HG03457 (cell line): Measurements from ENCODE around the gene SIK3.
"Not testable (repeated sequence)": the region's sequence is repeated elsewhere in the genome, so short reads cannot be mapped to it uniquely, and the experiment has no call there.

Experiments used
- ATAC-seq: cut with Tn5 transposase; IDR thresholded peaks from one replicate; pipeline ENCODE4 v1.9.1; 2021; ENCODE audit warnings: moderate number of reproducible peaks; ENCODE audit not compliant: unreplicated experiment

The SIK3 gene

GRCh38 chr11:117050121-117050520 is 48.1 kb downstream of the SIK3 start:
- not testable (repeated sequence) for ATAC-seq

- ATAC-seq = not testable (repeated sequence)
These were observed 51.6 kb downstream of the SIK3 start for GRCh38 chr11:117046627-117047026.

GRCh38 chr11:117045956-117046355 is 52.3 kb downstream of the SIK3 start:
- no peak for ATAC-seq

- no peak for ATAC-seq
These were observed 53.0 kb downstream of the SIK3 start for GRCh38 chr11:117045196-117045595.

GRCh38 chr11:117044287-117045035 is 53.8 kb downstream of the SIK3 start:
- no peak for ATAC-seq

- no peak for ATAC-seq
These were observed 55.5 kb downstream of the SIK3 start for GRCh38 chr11:117042689-117043088.

GRCh38 chr11:117039900-117040299 is 58.3 kb downstream of the SIK3 start:
- no peak for ATAC-seq

GRCh38 chr11:117039270-117039669 is 59.0 kb downstream of the SIK3 start:
- ATAC-seq = no peak

- ATAC-seq = no peak
These were observed 60.3 kb downstream of the SIK3 start for GRCh38 chr11:117037975-117038350.

GRCh38 chr11:117037279-117037974 is 60.8 kb downstream of the SIK3 start:
- no peak for ATAC-seq

- ATAC-seq = no peak
These were observed 63.3 kb downstream of the SIK3 start for GRCh38 chr11:117034901-117035300.

- ATAC-seq = no peak
These were observed 71.5 kb downstream of the SIK3 start for GRCh38 chr11:117026593-117027330.

- ATAC-seq = not testable (repeated sequence)
These were observed 74.5 kb downstream of the SIK3 start for GRCh38 chr11:117023707-117024106.

GRCh38 chr11:117023178-117023577 is 75.0 kb downstream of the SIK3 start:
- no peak for ATAC-seq

GRCh38 chr11:117022526-117022925 is 75.7 kb downstream of the SIK3 start:
- ATAC-seq = no peak

GRCh38 chr11:117020869-117021564 is 77.2 kb downstream of the SIK3 start:
- ATAC-seq = no peak

- ATAC-seq = no peak
These were observed 77.9 kb downstream of the SIK3 start for GRCh38 chr11:117020287-117020686.

GRCh38 chr11:117019871-117020270 is 78.4 kb downstream of the SIK3 start:
- no peak for ATAC-seq

- no peak for ATAC-seq
These were observed 80.8 kb downstream of the SIK3 start for GRCh38 chr11:117017456-117017855.

- ATAC-seq = no peak
These were observed 81.5 kb downstream of the SIK3 start for GRCh38 chr11:117016747-117017146.

GRCh38 chr11:117016246-117016645 is 82.0 kb downstream of the SIK3 start:
- no peak for ATAC-seq
